BE2C (cell line): Measurements from ENCODE around the gene GFPT2.
A peak's percentile ranks its signal among the peaks of the same experiment; 100 is the strongest.

ENCODE experiments used
- DNase-seq: peaks from one replicate; pipeline ENCODE4 v3.0.0-alpha.2; 2020
- H3K27me3 ChIP-seq: fragments of 250-450 bp; sonication (Bioruptor Pico); 2 replicates; pipeline ENCODE4 v1.5.1; 2020; ENCODE audit warnings: mild to moderate bottlenecking
- H3K36me3 ChIP-seq: fragments of 250-450 bp; sonication (Bioruptor Pico); 2 replicates; pipeline ENCODE4 v1.5.1; 2020; ENCODE audit warnings: mild to moderate bottlenecking
- H3K4me1 ChIP-seq: fragments of 250-450 bp; sonication (Bioruptor Pico); 2 replicates; pipeline ENCODE4 v1.5.1; 2020
- H3K4me3 ChIP-seq: 2 replicates; pipeline ENCODE4 v1.5.1; 2011; ENCODE audit warnings: low read depth, low read length
- H3K9me3 ChIP-seq: fragments of 250-450 bp; sonication (Bioruptor Pico); 2 replicates; pipeline ENCODE4 v1.5.1; 2020
- TF ChIP-seq, protein P1 (sequence below): IDR thresholded peaks from 2 replicates; pipeline ENCODE4 v1.5.1; 2012; ENCODE audit warnings: mild to moderate bottlenecking, low read depth, low read length

GFPT2 gene

DNA sequence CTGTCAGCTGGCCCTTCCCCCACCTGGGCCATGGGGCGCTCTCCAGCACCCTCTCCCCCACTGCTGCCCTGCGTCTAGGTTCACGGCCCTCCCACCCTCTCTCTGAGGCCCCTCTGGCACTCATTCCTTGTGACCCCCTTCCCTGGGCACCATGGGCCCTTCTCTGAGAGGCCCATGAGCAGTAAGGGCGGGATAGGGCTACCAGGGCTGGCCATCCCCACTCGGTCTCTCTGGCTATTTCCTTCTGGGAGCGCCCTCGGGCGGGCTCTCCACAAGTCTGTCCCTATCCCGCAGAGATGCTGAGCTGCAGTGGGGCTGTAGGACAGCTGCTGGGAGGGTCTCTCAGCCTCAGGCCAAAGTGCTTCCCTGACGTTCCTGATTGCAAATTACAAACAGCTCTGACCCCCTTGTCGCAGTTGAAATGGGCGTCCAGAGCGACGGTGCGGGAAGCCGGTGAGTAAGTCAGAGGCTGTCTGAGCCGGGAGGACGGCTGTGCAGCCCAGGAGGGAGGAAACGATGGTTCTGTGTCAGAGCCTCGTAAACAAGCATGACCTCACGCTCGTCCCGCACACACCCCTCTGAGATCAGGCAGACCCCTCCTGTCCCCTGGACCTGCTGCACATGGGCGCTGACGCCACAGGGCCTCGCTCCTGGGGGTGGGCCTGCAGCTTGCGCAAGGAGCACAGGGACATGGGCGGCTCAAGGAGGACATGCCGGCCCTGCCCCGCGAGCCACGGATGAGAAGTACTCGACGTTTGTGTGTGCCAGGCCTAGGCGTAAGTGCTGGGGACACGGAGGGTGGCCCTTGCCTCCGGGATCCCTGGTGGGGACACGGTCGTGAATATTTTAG is 36.3 kb upstream of the GFPT2 start:
- H3K4me1 ChIP-seq = no peaks in the 10 kb centered on the region
- no peaks in the 10 kb centered on the region for H3K27me3 ChIP-seq
- no peaks in the 10 kb centered on the region for H3K9me3 ChIP-seq
- H3K36me3 ChIP-seq = no peaks in the 10 kb centered on the region
- DNase-seq = no peak
- no peak overlapping the region for H3K4me3 ChIP-seq
- TF ChIP-seq, protein P1, sequence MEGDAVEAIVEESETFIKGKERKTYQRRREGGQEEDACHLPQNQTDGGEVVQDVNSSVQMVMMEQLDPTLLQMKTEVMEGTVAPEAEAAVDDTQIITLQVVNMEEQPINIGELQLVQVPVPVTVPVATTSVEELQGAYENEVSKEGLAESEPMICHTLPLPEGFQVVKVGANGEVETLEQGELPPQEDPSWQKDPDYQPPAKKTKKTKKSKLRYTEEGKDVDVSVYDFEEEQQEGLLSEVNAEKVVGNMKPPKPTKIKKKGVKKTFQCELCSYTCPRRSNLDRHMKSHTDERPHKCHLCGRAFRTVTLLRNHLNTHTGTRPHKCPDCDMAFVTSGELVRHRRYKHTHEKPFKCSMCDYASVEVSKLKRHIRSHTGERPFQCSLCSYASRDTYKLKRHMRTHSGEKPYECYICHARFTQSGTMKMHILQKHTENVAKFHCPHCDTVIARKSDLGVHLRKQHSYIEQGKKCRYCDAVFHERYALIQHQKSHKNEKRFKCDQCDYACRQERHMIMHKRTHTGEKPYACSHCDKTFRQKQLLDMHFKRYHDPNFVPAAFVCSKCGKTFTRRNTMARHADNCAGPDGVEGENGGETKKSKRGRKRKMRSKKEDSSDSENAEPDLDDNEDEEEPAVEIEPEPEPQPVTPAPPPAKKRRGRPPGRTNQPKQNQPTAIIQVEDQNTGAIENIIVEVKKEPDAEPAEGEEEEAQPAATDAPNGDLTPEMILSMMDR = no peak

DNA sequence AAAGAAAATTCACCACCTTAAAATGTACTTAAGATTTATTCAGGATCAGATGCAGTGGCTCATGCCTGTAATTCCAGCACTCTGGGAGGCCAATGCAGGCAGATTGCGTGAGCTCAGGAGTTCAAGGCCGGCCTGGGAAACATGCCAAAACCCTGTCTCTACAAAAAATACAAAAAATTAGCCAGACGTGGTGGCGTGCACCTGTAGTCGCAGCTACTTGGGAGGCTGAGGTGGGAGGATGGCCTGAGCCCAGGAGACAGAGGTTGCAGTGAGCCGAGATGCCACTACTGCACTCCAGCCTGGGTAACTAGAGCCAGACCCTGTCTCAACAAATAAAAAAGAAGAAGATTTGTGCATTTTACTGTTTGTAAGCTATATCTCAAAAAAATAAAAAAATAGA is 34.7 kb upstream of the GFPT2 start:
- Histone ChIP-seq H3K36me3 (no peaks in the 10 kb centered on the region), H3K27me3 (no peaks in the 10 kb centered on the region), H3K9me3 (no peaks in the 10 kb centered on the region), H3K4me3 (no peak overlapping the region), H3K4me1 (no peaks in the 10 kb centered on the region)
- TF ChIP-seq, protein P1 = no peak
- DNase-seq = no peak

DNA sequence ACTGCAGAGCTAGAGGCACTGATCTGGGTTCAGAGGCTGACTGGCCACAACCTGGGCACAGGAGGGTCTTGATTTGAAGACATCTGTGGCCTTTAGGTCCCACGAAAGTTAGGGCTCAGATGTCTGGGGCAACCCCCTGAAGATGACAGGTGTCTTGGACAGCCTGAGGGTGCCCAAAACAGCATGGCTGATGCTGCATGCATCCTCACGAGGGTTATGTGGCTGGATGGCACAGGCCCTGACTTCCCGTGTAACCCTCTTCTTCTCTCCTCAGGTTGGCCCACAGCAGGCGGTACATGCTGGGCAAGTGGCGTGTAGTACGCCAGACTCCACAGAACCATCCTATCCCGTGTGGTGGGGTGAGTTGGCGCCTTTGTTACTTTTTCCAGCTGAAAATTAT is 29.8 kb upstream of the GFPT2 start:
- Histone ChIP-seq H3K4me1 (peaks cover 9% of the 10 kb centered on the region), H3K9me3 (no peaks in the 10 kb centered on the region), H3K27me3 (no peaks in the 10 kb centered on the region), H3K4me3 (no peak overlapping the region), H3K36me3 (no peaks in the 10 kb centered on the region)
- TF ChIP-seq, protein P1 = no peak
- DNase-seq = no peak

DNA sequence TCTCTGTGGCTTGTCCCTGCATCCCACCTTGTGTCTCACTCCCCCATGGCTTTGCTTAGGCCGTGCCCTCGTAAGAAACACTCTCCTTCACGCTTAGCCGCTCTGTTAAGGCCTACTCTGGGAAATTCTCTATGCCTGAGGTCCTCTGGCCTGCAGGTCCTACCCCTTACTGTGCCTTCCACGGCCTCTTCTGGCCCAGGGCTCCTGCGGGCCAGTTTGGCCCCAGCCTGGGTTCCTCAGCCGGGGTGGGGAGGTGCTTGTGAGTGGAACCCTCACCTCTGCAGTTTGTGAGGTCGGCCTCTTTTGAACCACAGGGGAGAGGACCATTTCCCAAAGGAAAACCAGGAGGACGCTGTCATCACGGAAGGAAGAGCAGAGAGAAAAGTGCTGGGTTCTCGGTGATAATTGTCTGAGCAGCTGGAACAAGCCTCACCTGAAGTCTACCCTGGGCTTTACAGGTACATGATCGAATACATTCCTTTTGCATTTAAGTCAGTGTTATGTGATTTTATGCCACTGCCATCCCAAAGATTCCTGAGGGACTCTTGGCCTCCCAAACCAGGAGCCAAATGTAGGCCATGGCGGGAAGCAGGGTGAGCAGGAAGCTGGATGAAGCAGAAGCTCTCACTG is 28.8 kb upstream of the GFPT2 start:
- H3K36me3 ChIP-seq = no peaks in the 10 kb centered on the region
- H3K9me3 ChIP-seq = no peaks in the 10 kb centered on the region
- peaks cover 9% of the 10 kb centered on the region for H3K4me1 ChIP-seq
- H3K27me3 ChIP-seq = no peaks in the 10 kb centered on the region
- TF ChIP-seq, protein P1 = no peak
- no peak for DNase-seq
- no peak overlapping the region for H3K4me3 ChIP-seq

DNA sequence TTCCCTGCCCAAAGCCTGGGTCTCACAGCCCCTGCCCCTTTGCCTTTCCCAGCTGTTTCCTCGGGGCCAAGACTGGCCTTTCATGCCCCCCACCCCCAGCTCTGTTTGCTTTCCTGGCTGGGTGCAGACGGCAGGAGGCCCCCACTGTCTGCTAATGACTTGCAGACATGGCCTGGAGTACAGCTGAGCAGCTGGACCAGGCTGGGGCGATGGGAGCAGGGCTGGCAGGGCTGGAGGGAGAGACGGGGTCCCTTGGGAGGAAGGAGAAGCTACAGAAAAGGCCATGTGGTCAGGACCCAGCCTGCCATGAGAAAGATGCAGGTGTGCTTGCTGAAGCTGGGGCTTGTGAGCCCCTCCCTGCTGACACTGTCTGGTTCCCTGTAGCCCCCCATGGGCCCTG is 28.3 kb upstream of the GFPT2 start:
- TF ChIP-seq, protein P1 = no peak
- H3K4me3 ChIP-seq = no peak overlapping the region
- H3K36me3 ChIP-seq = no peaks in the 10 kb centered on the region
- no peaks in the 10 kb centered on the region for H3K9me3 ChIP-seq
- peak; percentile 82 for DNase-seq
- no peaks in the 10 kb centered on the region for H3K27me3 ChIP-seq
- peaks cover 9% of the 10 kb centered on the region for H3K4me1 ChIP-seq

DNA sequence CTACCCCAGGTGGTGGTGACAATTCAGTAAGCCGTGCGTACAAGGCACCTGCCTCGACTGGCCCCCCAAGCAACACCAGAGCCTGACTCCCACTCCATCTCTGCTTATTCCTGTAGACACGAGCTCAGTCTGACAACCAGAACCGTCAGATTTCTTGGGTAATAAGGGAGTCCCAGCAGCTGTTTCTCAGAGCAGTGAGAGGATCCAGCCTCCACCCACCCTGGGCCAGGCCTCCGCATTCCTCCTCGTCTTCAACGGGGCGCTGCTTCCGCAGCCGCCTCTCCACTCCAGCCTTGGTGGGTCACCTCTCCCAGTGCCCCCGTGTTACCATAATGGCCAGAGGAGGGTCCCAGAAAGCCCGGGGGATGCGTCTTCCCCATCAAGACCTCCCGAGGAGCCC is 27.7 kb upstream of the GFPT2 start:
- no peaks in the 10 kb centered on the region for H3K27me3 ChIP-seq

More for the DNA sequence above, 27.7 kb upstream of the GFPT2 start:
- no peak overlapping the region for H3K4me3 ChIP-seq
- TF ChIP-seq, protein P1 = no peak
- no peak for DNase-seq
- no peaks in the 10 kb centered on the region for H3K36me3 ChIP-seq
- H3K9me3 ChIP-seq = no peaks in the 10 kb centered on the region
- H3K4me1 ChIP-seq = peaks cover 9% of the 10 kb centered on the region
